ENCODE data around the gene SMAD1. TPM values are rescaled to one million over a fixed set of nuclear protein-coding genes. Genes with fewer than 3 reads are reported as not detected.

The SMAD1 gene
- polyA plus RNA-seq, 1 donor (not counting 4 experiments of a cell fraction or from before 2014, with no cell fraction given) = 33.5 TPM

- H3K79me2 ChIP-seq (ENCODE audit: control insufficient read depth, insufficient read depth, low read length) = peaks cover 67% of the 10 kb centered on the region
- no peak overlapping the region for H3K27ac ChIP-seq (ENCODE audit: control insufficient read depth, insufficient read depth, low read length)
- H3K4me2 ChIP-seq (ENCODE audit: control insufficient read depth, extremely low read depth, insufficient read depth, low read depth, low read length) = no peak overlapping the region
- TF ChIP-seq CTCF (optimal IDR thresholded peaks at IDR 0.05 in 1 of 3, IDR thresholded peaks at IDR 0.05 in 1 of 3, conservative IDR thresholded peaks at IDR 0.05 in 1 of 3; ENCODE audit: extremely low read depth in 1 of 3, insufficient read depth in 2 of 3, low read length in 3 of 3) (no peak), EZH2 (IDR thresholded peaks at IDR 0.05; ENCODE audit: low read length) (no peak)
- dilution Hi-C loops (cut with MboI; ENCODE audit: extremely low pct_ligation_motif_present, low sequenced_read_pairs) = no loop called here
- no peak overlapping the region for H3K9ac ChIP-seq (ENCODE audit: control insufficient read depth, extremely low read depth, insufficient read depth, low read length)
- H2AFZ ChIP-seq (ENCODE audit: control insufficient read depth, low read length) = no peak overlapping the region
- H3K36me3 ChIP-seq (ENCODE audit: control insufficient read depth in 2 of 2, extremely low read depth in 1 of 2, insufficient read depth in 2 of 2, low read length in 2 of 2) = no peaks in the 10 kb centered on the region
- no peaks in the 10 kb centered on the region for H4K20me1 ChIP-seq (ENCODE audit: control insufficient read depth, extremely low read depth, insufficient read depth, low read length)
- H3K9me3 ChIP-seq (ENCODE audit: control insufficient read depth, low read depth, low read length) = no peaks in the 10 kb centered on the region
- DNase-seq (ENCODE audit: low read depth, low spot score) (no peak), FAIRE-seq (no peak)
- H3K9me1 ChIP-seq (ENCODE audit: control insufficient read depth, extremely low read depth, insufficient read depth, low read length) = no peaks in the 10 kb centered on the region
- no peak overlapping the region for H3K4me3 ChIP-seq (ENCODE audit: control insufficient read depth in 2 of 3, extremely low read depth in 1 of 3, insufficient read depth in 2 of 3, low read depth in 1 of 3, low read length in 3 of 3)
- no peaks in the 10 kb centered on the region for H3K27me3 ChIP-seq (ENCODE audit: control insufficient read depth, extremely low read depth, insufficient read depth, low read length)
- peaks cover 18% of the 10 kb centered on the region for H3K4me1 ChIP-seq (ENCODE audit: control insufficient read depth, extremely low read depth, insufficient read depth, low read length)
Measured at GRCh38 chr4:145505995-145506394, 24.3 kb downstream of the SMAD1 start.

GRCh38 chr4:145507636-145508035, 26.0 kb downstream of the SMAD1 start:
- peak; percentile 94 for FAIRE-seq
- Histone ChIP-seq H3K9me3 (ENCODE audit: control insufficient read depth, low read depth, low read length) (peaks cover 3% of the 10 kb centered on the region), H3K4me1 (ENCODE audit: control insufficient read depth, extremely low read depth, insufficient read depth, low read length) (peaks cover 18% of the 10 kb centered on the region), H3K27me3 (ENCODE audit: control insufficient read depth, extremely low read depth, insufficient read depth, low read length) (no peaks in the 10 kb centered on the region), H4K20me1 (ENCODE audit: control insufficient read depth, extremely low read depth, insufficient read depth, low read length) (no peaks in the 10 kb centered on the region), H2AFZ (ENCODE audit: control insufficient read depth, low read length) (no peak overlapping the region), H3K36me3 (ENCODE audit: control insufficient read depth in 2 of 2, extremely low read depth in 1 of 2, insufficient read depth in 2 of 2, low read length in 2 of 2) (no peaks in the 10 kb centered on the region), H3K4me2 (ENCODE audit: control insufficient read depth, extremely low read depth, insufficient read depth, low read depth, low read length) (peak overlapping the region; percentile 80), H3K9ac (ENCODE audit: control insufficient read depth, extremely low read depth, insufficient read depth, low read length) (no peak overlapping the region), H3K79me2 (ENCODE audit: control insufficient read depth, insufficient read depth, low read length) (peaks cover 68% of the 10 kb centered on the region), H3K27ac (ENCODE audit: control insufficient read depth, insufficient read depth, low read length) (peak overlapping the region; percentile 81), H3K4me3 (ENCODE audit: control insufficient read depth in 2 of 3, extremely low read depth in 1 of 3, insufficient read depth in 2 of 3, low read depth in 1 of 3, low read length in 3 of 3) (peak overlapping the region in 2 of 3 experiments; percentile 39 to 48), H3K9me1 (ENCODE audit: control insufficient read depth, extremely low read depth, insufficient read depth, low read length) (no peaks in the 10 kb centered on the region)
- dilution Hi-C loops (cut with MboI; ENCODE audit: extremely low pct_ligation_motif_present, low sequenced_read_pairs) = no loop called here
- TF ChIP-seq EZH2 (IDR thresholded peaks at IDR 0.05; ENCODE audit: low read length) (no peak), CTCF (optimal IDR thresholded peaks at IDR 0.05 in 1 of 3, IDR thresholded peaks at IDR 0.05 in 1 of 3, conservative IDR thresholded peaks at IDR 0.05 in 1 of 3; ENCODE audit: extremely low read depth in 1 of 3, insufficient read depth in 2 of 3, low read length in 3 of 3) (no peak)
- DNase-seq (ENCODE audit: low read depth, low spot score) = peak; percentile 69

All from keratinocyte (primary cell).